RPMI7951 (cell line): Measurements from ENCODE around the gene GFAP. TPM values are rescaled to one million over a fixed set of nuclear protein-coding genes. Genes with fewer than 3 reads are reported as not detected.

ENCODE experiments used
- DNase-seq: peaks from one replicate; pipeline ENCODE4 v3.0.0-alpha.2; 2012; ENCODE audit warnings: low read depth
- total RNA-seq: library from RNA; depleted of rRNA; stranded (reverse); fragments of >200 nt; shearing (Covaris generic); gene quantifications from 2 replicates; pipeline ENCODE4 v1.2.3, GENCODE V29; 2014

GFAP gene
- total RNA-seq, 1 experiment from 2014 or later = not detected

DNA sequence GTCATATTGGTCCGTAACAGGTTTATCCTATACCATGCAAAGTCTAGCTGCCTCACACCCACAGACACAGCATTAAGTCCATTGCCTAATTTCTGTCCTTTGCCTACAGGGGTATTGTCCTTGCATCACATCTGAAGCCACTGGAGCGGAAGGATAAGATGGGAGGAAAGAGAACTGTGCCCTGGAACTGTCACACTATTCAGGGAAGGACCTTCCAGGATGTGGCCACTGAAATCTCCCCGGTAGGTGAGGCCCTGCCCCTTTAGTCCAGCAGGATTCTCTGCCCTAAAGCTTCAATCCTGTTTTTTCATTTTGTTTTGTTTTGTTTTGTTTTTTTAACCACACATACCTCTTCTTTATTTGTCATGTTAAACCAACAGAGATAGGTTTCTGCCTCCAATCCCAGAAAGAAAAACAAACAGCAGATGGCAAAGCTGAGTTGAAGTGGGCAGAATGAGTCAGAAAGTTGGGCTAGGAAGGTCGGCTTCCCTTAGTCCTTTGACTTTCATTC, 13.8 kb downstream of the GFAP start:
- peak; percentile 90 for DNase-seq

DNA sequence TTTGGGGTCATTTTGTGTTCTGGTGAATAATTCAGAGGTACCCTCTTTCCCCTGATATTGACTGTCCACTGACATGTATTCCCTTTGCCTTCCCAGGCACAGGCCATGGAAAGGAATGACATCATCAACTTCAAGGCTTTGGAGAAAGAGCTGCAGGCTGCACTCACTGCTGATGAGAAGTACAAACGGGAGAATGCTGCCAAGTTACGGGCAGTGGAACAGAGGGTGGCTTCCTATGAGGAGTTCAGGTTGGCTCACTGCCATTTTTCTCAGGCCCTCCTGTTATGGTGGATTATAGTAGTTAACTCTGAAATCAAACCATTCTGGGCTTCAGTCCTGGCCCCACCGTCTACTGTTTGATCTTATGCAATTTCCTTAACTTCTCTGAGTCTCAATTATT, 14.4 kb downstream of the GFAP start:
- DNase-seq = peak; percentile 90

DNA sequence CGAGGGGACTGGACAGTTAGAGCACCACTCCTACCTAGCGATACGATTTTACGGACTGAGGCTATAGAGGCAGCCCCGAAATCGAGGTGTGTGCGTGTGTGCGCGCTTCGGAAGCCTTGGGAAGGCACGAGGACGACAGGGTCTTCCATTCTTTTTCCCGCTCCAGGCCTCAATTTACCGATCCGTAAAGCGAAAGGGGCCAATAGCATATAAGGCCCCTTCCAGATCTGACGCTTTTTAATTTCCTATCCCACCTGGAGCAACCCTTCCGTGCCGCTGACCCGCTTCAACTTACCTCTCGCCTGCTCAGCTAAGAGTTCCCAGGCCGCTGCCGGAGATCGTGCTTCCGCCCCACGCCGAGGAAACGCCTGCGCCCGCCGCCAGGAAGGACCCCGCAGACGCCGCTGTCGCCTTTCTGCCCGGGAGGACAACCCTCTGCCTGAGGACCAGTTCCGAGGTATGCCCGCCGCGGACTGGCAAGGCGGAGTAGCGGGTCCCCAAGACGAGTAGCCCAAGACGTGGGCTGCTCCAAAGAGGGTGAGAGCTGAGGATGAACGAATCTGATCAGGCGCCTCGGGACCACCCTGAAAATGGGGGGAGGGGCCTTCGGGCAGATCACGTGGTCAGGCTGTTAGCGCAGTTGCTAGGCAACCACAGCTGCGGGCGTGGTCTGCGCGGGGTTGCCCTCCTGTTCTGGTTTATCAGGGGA, 16.1 kb downstream of the GFAP start, which contains the start of gene EFTUD2:
EFTUD2 (minus strand) TSS at position 372 of the 709 bp plus-strand sequence. CDS start 4,924 bp downstream, outside the sequence.
- peak; percentile 82 for DNase-seq

DNA sequence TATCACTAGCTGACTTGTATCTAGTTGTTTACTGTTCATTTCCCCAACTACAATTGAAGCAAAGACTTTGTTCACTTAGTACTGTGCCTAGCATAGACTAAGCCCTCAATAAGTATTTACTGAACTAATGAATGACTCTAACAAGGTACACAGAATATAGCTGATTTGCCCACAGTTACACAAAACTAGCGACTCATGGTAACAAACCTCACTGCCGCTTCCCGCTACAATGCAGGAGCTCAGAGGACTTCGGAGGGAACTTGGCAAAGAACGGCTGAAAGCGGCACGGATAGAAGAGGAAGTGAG, 16.6 kb downstream of the GFAP start:
- DNase-seq = peak; percentile 57

DNA sequence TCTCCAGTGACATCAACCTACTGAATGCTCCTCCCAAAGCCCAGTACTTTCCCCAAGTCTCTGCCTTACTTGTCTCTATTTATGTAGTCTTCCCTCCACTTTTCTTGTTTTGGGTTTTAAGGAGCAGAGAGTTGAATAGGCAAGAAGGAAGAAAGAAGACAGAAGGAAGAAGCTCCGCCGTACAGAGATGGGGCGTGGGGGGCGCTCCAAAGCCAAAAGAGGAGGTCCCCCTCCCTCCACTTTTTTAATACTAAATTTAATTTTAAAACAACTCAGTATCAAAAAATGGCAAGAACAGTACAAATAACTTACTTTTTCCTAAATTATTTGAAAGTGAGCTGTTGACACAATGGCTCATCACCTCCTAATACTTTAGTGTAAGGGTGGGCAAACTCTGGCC, 20.7 kb downstream of the GFAP start:
- DNase-seq = no peak

DNA sequence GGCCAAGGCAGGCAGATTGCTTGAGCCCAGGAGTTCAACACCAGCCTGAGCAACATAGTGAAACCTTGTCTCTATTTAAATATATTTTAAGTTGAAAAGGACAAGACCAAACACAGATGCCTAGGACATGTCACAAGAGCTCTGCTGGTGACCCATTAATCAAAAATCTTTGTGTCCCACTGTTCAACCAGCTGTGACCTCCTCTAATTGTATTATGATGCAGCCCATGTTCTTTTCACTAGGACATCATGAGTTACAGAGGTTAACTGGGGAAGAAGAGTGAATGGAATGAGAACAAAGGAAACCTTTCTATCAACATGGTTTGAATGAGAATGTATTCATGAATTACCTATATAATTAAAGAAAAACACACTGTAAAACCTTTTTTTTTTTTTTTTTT, 23.1 kb downstream of the GFAP start:
- no peak for DNase-seq

DNA sequence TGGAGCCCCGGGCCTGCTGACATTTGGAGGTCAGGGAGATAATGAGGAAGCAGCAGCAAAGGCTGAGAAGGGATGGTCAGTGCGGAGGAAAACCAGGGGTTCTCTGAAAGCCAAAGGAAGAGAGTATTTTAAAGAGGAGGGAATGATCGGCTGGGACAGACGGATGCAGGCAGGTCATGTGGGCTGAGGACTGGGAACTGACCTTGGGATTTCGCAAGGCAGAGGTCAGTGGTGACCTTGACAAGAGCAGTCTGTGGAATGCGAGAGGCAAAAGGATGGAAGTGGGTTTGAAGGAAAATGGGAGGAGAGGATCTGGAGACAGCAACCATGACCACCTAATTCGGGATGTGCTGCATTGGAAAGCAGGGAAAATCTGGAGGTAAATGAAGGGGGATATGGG, 26.3 kb downstream of the GFAP start:
- DNase-seq = no peak

DNA sequence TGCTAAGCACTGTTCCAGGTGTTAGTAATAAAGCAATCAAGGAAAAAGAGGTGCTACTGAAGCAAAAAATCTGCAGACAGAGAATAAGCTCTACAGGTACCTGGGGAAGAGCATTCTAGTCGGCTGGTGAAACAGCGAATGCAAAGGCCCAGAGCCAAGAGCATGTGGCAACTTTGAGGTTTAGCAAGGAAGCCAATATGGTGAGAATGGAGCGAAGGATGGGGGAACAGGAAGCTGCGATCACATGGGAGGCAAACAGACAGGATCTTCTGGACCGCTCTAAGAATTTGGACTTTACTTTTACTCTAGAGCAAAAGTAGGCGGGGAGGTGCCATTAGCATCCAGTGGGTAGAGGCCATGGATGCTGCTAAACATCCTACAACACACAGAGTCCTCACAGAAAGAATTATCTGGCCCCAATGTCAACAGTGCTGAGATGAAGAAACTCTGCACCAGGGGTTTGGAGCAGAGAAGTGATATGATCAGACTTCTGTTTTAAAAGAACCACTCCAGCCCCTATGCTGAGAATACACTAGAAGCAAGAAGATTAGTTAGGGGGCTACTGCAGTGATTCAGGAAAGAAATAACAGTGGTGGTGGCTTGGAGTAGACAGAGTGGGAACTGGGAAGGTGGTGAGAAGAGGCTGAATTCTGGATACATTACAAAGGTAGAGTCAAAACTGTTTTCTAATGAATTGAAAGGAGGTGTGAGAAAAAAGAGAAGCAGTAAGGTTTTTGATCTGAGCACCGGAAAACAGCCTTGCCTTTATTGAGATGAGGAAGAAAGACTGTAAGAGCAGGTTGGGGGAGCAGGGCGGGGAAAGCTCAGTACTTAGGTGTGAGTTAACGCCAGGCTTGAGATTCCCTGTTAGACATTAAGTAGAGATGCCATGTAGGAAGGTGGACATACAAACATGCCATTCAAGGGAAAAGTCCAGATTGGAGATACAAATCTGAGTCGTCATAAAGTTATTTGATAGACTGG, 27.0 kb downstream of the GFAP start:
- no peak for DNase-seq

DNA sequence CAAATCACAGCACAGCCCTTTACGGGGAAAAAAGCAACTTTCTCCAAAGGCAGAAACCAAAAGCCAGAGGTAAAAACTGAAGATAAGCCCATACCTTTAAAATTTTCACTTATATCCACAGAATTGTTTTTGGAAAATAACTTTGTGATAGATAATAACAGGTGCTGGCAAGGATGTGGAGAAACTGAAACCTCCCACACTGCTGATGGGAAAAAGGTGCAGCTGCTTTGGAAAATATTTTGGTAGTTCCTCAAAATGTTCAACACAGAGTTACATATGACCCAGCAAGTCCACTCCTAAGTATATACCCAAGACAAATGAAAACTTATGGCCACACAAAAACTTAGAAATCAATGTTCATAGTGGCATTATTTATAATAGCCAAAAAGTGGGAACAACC, 28.3 kb downstream of the GFAP start:
- DNase-seq = no peak

DNA sequence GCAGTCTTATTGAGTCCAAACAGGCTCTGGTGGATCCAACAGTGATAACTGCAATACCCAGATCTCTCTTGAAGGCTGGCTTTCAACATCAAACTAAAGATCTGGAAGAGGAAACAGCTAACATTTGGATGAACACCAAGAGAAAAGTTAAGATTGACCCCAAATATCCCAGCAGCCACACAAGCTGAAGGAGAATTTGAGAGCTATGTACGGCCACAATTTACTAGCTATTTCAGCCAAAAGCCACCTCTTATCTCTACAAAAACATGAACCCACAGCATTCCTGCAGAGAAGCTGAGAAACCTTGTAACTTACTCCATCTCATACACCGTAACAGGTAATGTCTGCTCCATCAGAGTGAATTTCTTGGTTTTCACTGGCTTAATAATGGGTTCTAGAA, 30.4 kb downstream of the GFAP start:
- no peak for DNase-seq

DNA sequence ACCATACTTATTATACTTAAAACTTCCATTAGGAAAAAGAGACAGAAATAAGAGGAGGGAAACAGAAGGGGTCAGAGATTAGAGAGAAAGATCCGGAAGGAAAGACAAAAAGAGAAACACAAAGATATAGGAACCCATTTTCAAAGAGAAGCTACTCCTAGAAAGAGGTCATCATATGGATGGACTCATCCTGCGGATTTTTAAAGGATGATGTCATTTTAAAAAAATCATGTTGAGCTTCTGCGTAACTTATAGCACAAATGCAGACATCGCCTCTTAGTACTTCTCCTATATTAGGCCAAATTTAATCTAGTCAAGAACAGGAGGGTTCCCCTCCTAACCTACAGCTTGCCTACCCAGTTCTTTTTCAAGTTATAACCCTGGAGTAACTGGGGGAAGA, 34.2 kb downstream of the GFAP start:
- DNase-seq = no peak

DNA sequence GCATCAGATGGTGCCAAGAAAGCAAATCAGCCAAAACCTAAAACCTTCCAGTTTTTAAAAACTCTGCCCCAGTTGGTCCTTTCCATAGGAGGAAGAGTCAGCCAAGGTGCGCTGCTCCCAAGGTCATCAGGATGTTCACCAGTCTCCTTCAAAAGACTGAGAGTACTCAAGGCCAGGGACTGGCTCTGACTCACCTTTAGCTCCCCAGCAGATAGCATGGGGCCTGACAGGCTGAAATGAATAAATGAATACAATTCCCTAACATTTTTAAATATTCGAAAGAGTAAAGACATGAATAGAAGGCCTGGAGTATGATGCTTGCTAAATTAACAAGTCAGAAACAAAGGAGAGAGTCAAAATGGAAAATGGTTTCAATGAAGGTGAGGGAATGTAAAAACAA, 35.2 kb downstream of the GFAP start:
- DNase-seq = no peak

DNA sequence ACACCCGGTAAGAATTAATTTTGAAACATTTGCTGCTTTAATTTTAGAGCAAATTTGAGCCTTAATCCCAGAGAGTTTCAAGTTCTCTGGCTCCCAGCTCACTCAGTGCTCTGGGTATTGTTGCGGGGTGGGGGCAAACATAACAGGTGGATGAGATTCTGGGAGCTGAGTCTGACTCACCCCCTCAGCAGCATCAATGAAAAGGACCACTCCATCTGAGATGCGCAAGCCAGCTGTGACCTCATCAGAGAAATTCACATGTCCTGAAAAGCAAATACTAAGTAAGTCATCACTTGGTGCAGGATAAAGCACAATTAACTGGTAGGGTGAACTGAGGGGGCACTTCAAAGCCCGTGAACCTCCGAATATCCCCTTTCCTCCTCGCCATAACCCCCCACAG, 35.9 kb downstream of the GFAP start:
- no peak for DNase-seq

DNA sequence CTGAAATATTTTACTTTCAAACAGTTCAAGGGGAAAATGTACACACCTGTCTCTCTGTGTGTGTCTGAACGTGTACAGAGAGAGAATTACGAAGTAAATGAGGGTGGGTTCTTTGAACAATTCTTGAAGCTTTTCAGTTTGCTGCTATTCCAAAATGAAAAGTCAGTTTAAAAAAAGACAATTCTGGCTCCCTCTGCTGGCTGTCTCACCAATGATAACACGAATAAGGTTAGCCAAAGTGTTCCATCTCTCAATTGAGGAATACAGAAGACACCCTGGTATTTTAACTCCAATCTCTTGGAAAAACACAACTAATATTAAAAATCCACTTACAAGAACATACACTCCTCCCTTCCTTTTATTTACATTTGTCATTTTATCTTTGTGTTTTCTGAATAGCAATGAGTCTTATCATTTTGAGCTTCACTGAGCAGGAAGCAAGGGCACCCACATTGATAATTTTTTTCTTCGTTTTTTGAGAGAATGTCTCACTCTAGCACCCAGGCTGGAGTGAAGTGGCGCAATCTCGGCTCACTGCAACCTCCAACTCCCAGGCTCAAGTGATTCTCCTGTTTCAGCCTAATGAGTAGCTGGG, 36.6 kb downstream of the GFAP start:
- DNase-seq = peak; percentile 44

DNA sequence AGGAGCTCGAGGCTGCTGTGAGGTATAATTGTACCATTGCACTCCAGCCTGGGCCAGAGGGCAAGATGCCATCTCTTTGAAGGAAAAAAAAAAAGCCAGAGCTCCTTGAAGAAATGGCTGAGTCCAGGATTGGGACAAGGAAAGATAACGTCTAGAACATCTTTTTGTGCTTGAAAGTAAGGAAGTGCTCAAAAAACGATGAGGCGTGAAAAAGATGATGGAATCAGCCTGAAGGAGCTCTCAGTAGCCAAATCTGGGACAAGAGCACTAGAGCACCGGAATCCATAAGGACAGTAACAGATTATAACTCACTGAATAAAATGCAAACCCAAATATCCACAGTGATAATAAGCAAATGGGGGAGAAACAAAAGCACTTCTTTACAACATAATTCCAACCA, 38.2 kb downstream of the GFAP start:
- no peak for DNase-seq

DNA sequence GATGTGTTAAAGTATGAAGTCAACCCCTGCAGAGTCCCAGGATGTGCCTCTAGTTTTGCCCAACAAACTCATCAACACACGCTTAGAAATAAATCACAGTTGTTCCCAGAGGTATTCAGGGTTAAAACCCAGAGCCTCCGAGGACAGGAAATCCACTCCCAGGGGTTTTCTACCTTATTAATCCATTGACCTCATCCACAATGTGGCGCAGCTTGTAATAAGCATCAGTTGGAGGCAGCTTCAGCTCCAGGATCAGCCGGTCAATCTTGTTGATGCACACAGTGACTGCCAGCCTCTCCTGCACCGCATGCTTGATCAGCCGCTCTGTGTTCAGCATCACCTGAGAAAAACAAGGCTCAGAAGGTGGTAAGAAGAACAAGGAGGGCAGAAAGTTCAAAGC, 39.5 kb downstream of the GFAP start:
- DNase-seq = no peak

DNA sequence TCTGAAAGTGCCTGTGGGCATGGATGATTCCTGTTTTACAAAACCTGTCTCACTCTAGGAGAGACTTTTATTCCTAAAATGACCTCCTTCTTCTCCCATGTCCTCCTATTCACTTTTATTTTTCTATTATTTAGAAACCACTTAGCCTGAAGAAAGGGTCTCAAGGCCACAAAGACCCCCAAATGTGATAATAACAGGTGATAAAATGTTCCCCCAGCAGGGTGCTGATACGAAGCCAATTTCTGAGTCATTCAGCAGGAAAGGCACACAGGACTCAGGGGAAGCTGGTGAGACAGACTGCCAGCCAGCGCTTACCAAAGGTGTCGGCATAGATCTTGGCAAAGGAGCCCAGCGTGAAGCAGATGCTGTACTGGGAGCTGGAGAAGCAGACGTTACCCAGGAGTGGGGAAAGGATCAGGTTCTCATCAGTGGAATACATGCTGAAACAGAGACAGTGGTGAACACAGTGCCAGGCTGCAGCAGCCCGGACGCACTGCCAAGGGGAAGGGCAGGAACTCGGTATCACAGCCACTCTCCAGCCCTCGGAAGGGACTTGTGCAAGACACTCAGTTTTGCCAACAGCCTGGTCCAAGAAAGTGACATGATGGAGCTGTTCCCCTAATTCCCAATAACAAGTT, 43.0 kb downstream of the GFAP start:
- no peak for DNase-seq

DNA sequence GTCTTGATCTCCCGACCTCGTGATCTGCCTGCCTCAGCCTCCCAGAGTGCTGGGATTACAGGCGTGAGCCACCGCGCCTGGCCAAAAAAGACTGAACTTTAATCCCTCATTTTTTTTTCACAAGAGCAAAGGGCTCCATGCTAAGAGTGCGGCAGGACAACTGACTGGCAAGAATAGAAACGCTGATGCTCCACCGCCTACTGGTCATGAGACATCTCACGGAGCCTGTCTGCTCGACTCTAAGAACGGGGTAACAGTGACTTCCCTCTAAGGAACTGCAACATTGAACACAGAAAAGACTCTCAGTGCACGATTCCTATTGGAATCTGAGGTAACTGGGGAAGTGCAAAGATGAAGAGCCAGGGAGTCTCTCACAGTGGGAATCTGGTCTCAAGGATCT, 43.7 kb downstream of the GFAP start:
- DNase-seq = no peak

DNA sequence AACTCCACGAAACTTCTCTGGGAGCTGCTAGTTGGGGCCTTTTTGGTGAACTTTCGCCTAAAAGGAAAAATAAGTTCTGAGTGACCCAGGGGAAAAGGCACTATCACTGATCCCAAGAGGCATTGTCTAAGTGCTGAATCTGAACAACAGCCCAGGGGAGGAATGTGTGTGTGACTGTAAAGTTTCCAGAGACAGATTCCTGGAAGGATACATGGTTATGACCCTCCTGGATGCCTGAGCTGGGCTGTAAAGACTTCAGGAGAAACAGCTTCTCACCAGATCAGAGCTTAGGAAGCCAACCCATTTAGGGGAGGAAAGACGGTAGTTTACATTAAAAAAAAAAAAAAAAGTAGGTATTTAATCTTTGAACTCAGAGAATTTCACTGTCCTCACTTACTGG, 47.5 kb downstream of the GFAP start:
- DNase-seq = no peak

DNA sequence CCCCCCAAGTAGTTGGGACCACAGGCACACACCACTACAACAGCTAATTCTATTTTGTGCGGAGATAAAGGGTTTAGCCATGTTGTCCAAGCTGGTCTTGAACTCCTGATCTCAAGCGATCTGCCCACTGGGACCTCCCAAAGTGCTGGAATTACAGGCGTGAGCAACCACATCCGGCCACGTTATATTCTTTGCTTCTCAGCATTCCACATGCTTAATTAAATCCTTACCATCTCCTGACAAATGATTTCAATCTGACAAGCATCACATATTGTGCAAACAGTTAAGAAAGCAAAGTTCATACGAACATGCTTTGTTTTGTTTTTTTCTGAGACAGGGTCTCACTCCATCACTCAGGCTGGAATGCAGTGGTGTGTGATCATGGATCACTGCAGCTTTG, 49.4 kb downstream of the GFAP start:
- DNase-seq = no peak

DNA sequence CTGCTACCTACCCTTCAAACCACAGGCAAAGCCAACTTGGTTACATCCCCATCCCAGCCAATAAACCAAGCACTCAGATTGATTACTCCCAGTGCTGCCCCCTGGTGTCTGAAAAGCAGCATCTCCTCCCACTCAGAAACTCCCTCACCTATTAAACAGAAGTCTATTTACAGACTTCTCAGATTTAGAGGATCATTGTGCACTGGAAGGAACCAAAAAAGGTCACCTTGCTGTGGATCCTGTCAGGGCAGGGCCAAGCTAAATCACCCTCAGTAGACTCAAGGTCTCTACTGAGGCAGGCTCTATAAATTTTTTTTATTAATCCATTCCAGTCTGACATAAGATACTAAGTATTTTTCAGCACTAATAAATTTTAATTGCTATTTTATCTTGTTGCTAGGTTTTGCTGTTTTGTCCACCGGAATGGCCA, 50.1 kb downstream of the GFAP start:
- DNase-seq = peak; percentile 65

DNA sequence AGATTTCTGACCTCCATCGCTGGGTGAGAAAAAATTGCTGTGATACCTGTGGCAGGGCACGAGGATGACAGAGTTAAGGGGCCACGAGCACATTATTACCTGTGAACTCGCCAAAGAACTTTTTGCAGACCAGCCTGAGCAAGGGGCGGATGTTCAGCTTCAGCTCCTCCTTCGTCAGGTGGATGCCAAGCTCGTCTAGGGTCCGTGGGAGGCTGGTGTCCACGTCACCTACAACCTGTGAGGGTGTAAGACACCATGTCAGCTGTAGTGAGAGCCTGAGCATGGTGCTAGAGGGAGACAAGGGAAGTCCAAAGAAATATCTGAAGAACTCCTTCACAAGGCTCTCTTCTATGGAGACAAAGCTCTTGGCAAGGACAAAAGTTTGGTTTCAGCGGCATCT, 50.5 kb downstream of the GFAP start:
- no peak for DNase-seq
